PC-3 (cell line): Measurements from ENCODE around the gene DGAT2. TPM values are rescaled to one million over a fixed set of nuclear protein-coding genes. Genes with fewer than 3 reads are reported as not detected.

Experiments used
- ATAC-seq: fragments of 200-7000 bp; cut with Tn5 transposase; 2 replicates; pipeline ENCODE4 v1.9.1; 2020; ENCODE audit warnings: mild to moderate bottlenecking, moderate library complexity
- BruUV-seq: library from RNA; stranded (reverse); fragments of 400-500 nt; replicated peaks from 2 replicates; lab custom pipeline; 2021; lab: Mats Ljungman, UMichigan
- CTCF ChIA-PET: fragments of 300-600 bp; sonication (Branson Sonifier 250); formaldehyde crosslinking; loops from one replicate; lab custom pipeline; 2022; ENCODE audit warnings: antibody characterized with exemption; lab: Charles Lee
- POLR2A ChIA-PET: fragments of 300-600 bp; sonication (Branson Sonifier 250); formaldehyde crosslinking; loops from one replicate; lab custom pipeline; 2022; ENCODE audit warnings: antibody characterized with exemption; ENCODE audit not compliant: unreplicated experiment; lab: Charles Lee
- DNase-seq: peaks from one replicate; pipeline ENCODE4 v3.0.0-alpha.2; 2015
- H2AFZ ChIP-seq: fragments of 300-600 bp; sonication (generic); 2 replicates; pipeline ENCODE4 v1.6.0; 2016; ENCODE audit warnings: antibody characterized with exemption, low read length
- H3F3A ChIP-seq: fragments of 300-600 bp; sonication (generic); one replicate; pipeline ENCODE4 v1.6.0; 2017; ENCODE audit warnings: antibody characterized with exemption, low read length, control low read depth, mild to moderate bottlenecking; ENCODE audit not compliant: unreplicated experiment
- H3K27ac ChIP-seq: fragments of 300-600 bp; sonication (generic); 2 replicates; pipeline ENCODE4 v1.5.1; 2016; ENCODE audit warnings: mild to moderate bottlenecking, low read length
- H3K27me3 ChIP-seq: fragments of 300-600 bp; sonication (generic); 2 replicates; pipeline ENCODE4 v1.6.1; 2016; ENCODE audit warnings: low read length, mixed read lengths
- H3K36me3 ChIP-seq: fragments of 300-600 bp; sonication (generic); 2 replicates; pipeline ENCODE4 v1.6.1; 2016; ENCODE audit warnings: low read depth, mixed run types, low read length, mixed read lengths
- H3K4me1 ChIP-seq: fragments of 300-600 bp; sonication (generic); 2 replicates; pipeline ENCODE4 v1.5.1; 2016; ENCODE audit warnings: low read length; ENCODE audit not compliant: insufficient read depth
- H3K4me2 ChIP-seq: fragments of 300-600 bp; sonication (generic); 2 replicates; pipeline ENCODE4 v1.6.0; 2016; ENCODE audit warnings: low read length
- H3K4me3 ChIP-seq: fragments of 300-600 bp; sonication (generic); 2 replicates; pipeline ENCODE4 v1.5.1; 2016; ENCODE audit warnings: mild to moderate bottlenecking, low read length, mixed read lengths
- H3K79me2 ChIP-seq: fragments of 300-600 bp; sonication (generic); 2 replicates; pipeline ENCODE4 v1.6.1; 2017; ENCODE audit warnings: low read length, mixed read lengths
- H3K9ac ChIP-seq: fragments of 300-600 bp; sonication (generic); 2 replicates; pipeline ENCODE4 v1.6.0; 2016; ENCODE audit warnings: mild to moderate bottlenecking, low read length
- H3K9me2 ChIP-seq: fragments of 300-600 bp; sonication (generic); replicated peaks from 2 replicates; pipeline ENCODE4 v1.6.1; 2016; ENCODE audit warnings: mixed run types, low read length, mixed read lengths
- H3K9me3 ChIP-seq: fragments of 300-600 bp; sonication (generic); 2 replicates; pipeline ENCODE4 v1.6.1; 2016; ENCODE audit warnings: low read length, mixed read lengths
- H4K20me1 ChIP-seq: fragments of 300-600 bp; sonication (generic); 2 replicates; pipeline ENCODE4 v1.6.1; 2016; ENCODE audit warnings: low read length, mixed read lengths
- CTCF ChIP-seq: fragments of 300-600 bp; sonication (generic); conservative IDR thresholded peaks from 2 replicates; pipeline ENCODE4 v1.5.1; 2017; ENCODE audit warnings: antibody characterized with exemption, low read depth, mild to moderate bottlenecking, low read length
- EZH2 ChIP-seq: fragments of 300-600 bp; sonication (generic); IDR thresholded peaks from one replicate; pipeline ENCODE4 v1.6.1; 2017; ENCODE audit warnings: antibody characterized with exemption, mild to moderate bottlenecking, low read length; ENCODE audit not compliant: unreplicated experiment
- EZH2phosphoT487 ChIP-seq: fragments of 300-600 bp; sonication (generic); IDR thresholded peaks from 2 replicates; pipeline ENCODE4 v1.6.1; 2018; ENCODE audit warnings: mild to moderate bottlenecking, antibody characterized with exemption, low read length, borderline replicate concordance
- intact Hi-C: fragments of 100-400 bp; cut with micrococcal nuclease; formaldehyde crosslinking; loops from 2 replicates; pipeline ENCODE4 v1.9.0; 2023
- total RNA-seq: library from RNA; depleted of rRNA; stranded (reverse); fragments of >200 nt; gene quantifications from 2 replicates; pipeline ENCODE4 v1.2.3, GENCODE V29; 2014

DGAT2 gene
- total RNA-seq, 1 experiment from 2014 or later, result 14.3 TPM

GRCh38 chr11:75827562-75827961, 59.0 kb downstream of the DGAT2 start:
- H3K27me3 ChIP-seq, result no peaks in the 10 kb centered on the region
- CTCF ChIA-PET, result no interaction called here
- no peak overlapping the region for H3K27ac ChIP-seq
- intact Hi-C loops, result no loop called here
- H3K9me2 ChIP-seq, result no peaks in the 10 kb centered on the region
- H3K79me2 ChIP-seq, result peaks cover 26% of the 10 kb centered on the region
- ATAC-seq (no peak), DNase-seq (no peak)
- POLR2A ChIA-PET, result interaction anchor here (0.6 kb wide), 1 partner anchor 12 kb away, joined by 7 read pairs; no protein-coding TSS in a partner anchor
- no peak overlapping the region for H3K4me3 ChIP-seq
- H2AFZ ChIP-seq, result no peak overlapping the region
- BruUV-seq, result no TSS peak
- 0 out of 2 replicates have a peak, but pooled peaks cover 6% of the 10 kb centered on the region for H4K20me1 ChIP-seq
- no peak overlapping the region for H3K9ac ChIP-seq
- TF ChIP-seq CTCF (no peak), EZH2phosphoT487 (no peak), EZH2 (no peak)
- H3K36me3 ChIP-seq, result no peaks in the 10 kb centered on the region; the same call in 1 of the 2 replicates
- no peaks in the 10 kb centered on the region for H3K4me1 ChIP-seq
- no peaks in the 10 kb centered on the region for H3K9me3 ChIP-seq
- no peak overlapping the region for H3K4me2 ChIP-seq
- no peaks in the 10 kb centered on the region for H3F3A ChIP-seq

GRCh38 chr11:75831915-75832502, 63.4 kb downstream of the DGAT2 start:
- ATAC-seq (no peak), DNase-seq (no peak)
- H3F3A ChIP-seq, result no peaks in the 10 kb centered on the region
- no peaks in the 10 kb centered on the region for H3K9me2 ChIP-seq
- TF ChIP-seq CTCF (no peak), EZH2 (no peak), EZH2phosphoT487 (no peak)
- no peak overlapping the region for H3K4me2 ChIP-seq
- no peaks in the 10 kb centered on the region for H3K27me3 ChIP-seq
- POLR2A ChIA-PET, result no interaction called here
- H3K4me3 ChIP-seq, result no peak overlapping the region
- no peak overlapping the region for H2AFZ ChIP-seq
- H3K4me1 ChIP-seq, result no peaks in the 10 kb centered on the region
- no peaks in the 10 kb centered on the region for H3K9me3 ChIP-seq
- 0 out of 2 replicates have a peak, but pooled peaks cover 6% of the 10 kb centered on the region for H4K20me1 ChIP-seq
- no peak overlapping the region for H3K9ac ChIP-seq
- H3K79me2 ChIP-seq, result peaks cover 10% of the 10 kb centered on the region; the same call in 1 of the 2 replicates
- no TSS peak for BruUV-seq
- intact Hi-C loops, result no loop called here
- H3K27ac ChIP-seq, result no peak overlapping the region
- CTCF ChIA-PET, result no interaction called here
- no peaks in the 10 kb centered on the region for H3K36me3 ChIP-seq

- Histone ChIP-seq H3K9ac (no peak overlapping the region), H3K36me3 (no peaks in the 10 kb centered on the region), H2AFZ (no peak overlapping the region), H3F3A (no peaks in the 10 kb centered on the region), H3K4me1 (no peaks in the 10 kb centered on the region), H3K4me3 (no peak overlapping the region), H3K9me3 (no peaks in the 10 kb centered on the region), H3K27me3 (no peaks in the 10 kb centered on the region), H3K27ac (no peak overlapping the region), H3K9me2 (no peaks in the 10 kb centered on the region), H4K20me1 (no peaks in the 10 kb centered on the region), H3K4me2 (no peak overlapping the region), H3K79me2 (peaks cover 6% of the 10 kb centered on the region; the same call in 1 of the 2 replicates)
- ATAC-seq (no peak), DNase-seq (no peak)
- CTCF ChIA-PET, result no interaction called here
- no TSS peak for BruUV-seq
- intact Hi-C loops, result no loop called here
- TF ChIP-seq EZH2 (no peak), EZH2phosphoT487 (no peak), CTCF (no peak)
- POLR2A ChIA-PET, result no interaction called here
Measured at GRCh38 chr11:75834728-75835127, 66.2 kb downstream of the DGAT2 start.
